Karpas-422 (cell line): Measurements from ENCODE around the gene LONP1. TPM values are rescaled to one million over a fixed set of nuclear protein-coding genes. Genes with fewer than 3 reads are reported as not detected.

Source experiments
- DNase-seq: peaks from one replicate; pipeline ENCODE4 v3.0.0-alpha.2; 2015
- H2AFZ ChIP-seq: fragments of 200-600 bp; sonication (generic); 2 replicates; pipeline ENCODE4 v1.6.1; 2014; ENCODE audit warnings: antibody characterized with exemption, low read length, mixed read lengths
- H3K27ac ChIP-seq: fragments of 200-600 bp; sonication (generic); 2 replicates; pipeline ENCODE4 v1.5.1; 2014; ENCODE audit warnings: mild to moderate bottlenecking, low read length, moderate library complexity
- H3K27me3 ChIP-seq: fragments of 200-600 bp; sonication (generic); 2 replicates; pipeline ENCODE4 v1.6.1; 2014; ENCODE audit warnings: low read length, mixed read lengths
- H3K36me3 ChIP-seq: fragments of 200-600 bp; sonication (generic); 2 replicates; pipeline ENCODE4 v1.6.1; 2014; ENCODE audit warnings: low read length, mixed read lengths; ENCODE audit not compliant: insufficient read depth
- H3K4me1 ChIP-seq: fragments of 200-600 bp; sonication (generic); 2 replicates; pipeline ENCODE4 v1.6.1; 2014; ENCODE audit warnings: mild to moderate bottlenecking, low read length, mixed read lengths
- H3K4me2 ChIP-seq: fragments of 200-600 bp; sonication (generic); 2 replicates; pipeline ENCODE4 v1.6.1; 2014; ENCODE audit warnings: low read length, low read depth, mild to moderate bottlenecking; ENCODE audit not compliant: poor library complexity, severe bottlenecking
- H3K4me3 ChIP-seq: fragments of 200-600 bp; sonication (generic); 2 replicates; pipeline ENCODE4 v1.5.1; 2014; ENCODE audit warnings: mild to moderate bottlenecking, antibody characterized with exemption, low read length, mixed read lengths
- H3K79me2 ChIP-seq: fragments of 200-600 bp; sonication (generic); 2 replicates; pipeline ENCODE4 v1.6.1; 2014; ENCODE audit warnings: mild to moderate bottlenecking, low read length, mixed read lengths
- H3K9ac ChIP-seq: fragments of 200-600 bp; sonication (generic); 2 replicates; pipeline ENCODE4 v1.6.0; 2014; ENCODE audit warnings: low read length
- H3K9me2 ChIP-seq: fragments of 200-600 bp; sonication (generic), shearing (Covaris generic); replicated peaks from 2 replicates; pipeline ENCODE4 v1.6.0; 2014; ENCODE audit warnings: mild to moderate bottlenecking, low read length, moderate library complexity; ENCODE audit not compliant: insufficient read depth
- H3K9me3 ChIP-seq: fragments of 300-700, 200-600 bp; sonication (generic); 2 replicates; pipeline ENCODE4 v1.6.1; 2014; ENCODE audit warnings: low read length, mixed read lengths
- H4K20me1 ChIP-seq: fragments of 200-600 bp; sonication (generic); 2 replicates; pipeline ENCODE4 v1.6.1; 2014; ENCODE audit warnings: mild to moderate bottlenecking, antibody characterized with exemption, low read length, low read depth; ENCODE audit not compliant: insufficient read depth
- total RNA-seq: library from RNA; depleted of rRNA; stranded (reverse); fragments of >200 nt; shearing (Covaris generic); gene quantifications from 2 replicates; pipeline ENCODE4 v1.2.3, GENCODE V29; 2014; ENCODE audit warnings: low replicate concordance; rRNA removed

LONP1 gene
- total RNA-seq, 1 experiment from 2014 or later = 65.7 TPM

- Histone ChIP-seq H3K9me2 (no peaks in the 10 kb centered on the region), H3K4me3 (no peak overlapping the region), H3K4me2 (no peak overlapping the region), H3K9me3 (no peaks in the 10 kb centered on the region), H3K4me1 (0 out of 2 replicates have a peak, but pooled peaks cover 2% of the 10 kb centered on the region), H3K27me3 (no peaks in the 10 kb centered on the region), H2AFZ (no peak overlapping the region), H3K9ac (no peak overlapping the region), H4K20me1 (peaks cover 30% of the 10 kb centered on the region), H3K27ac (no peak overlapping the region), H3K36me3 (peaks cover 70% of the 10 kb centered on the region), H3K79me2 (peaks cover 62% of the 10 kb centered on the region)
- no peak for DNase-seq
Observed at GRCh38 chr19:5648464-5648863, 71.5 kb downstream of the LONP1 start.

- Histone ChIP-seq H3K79me2 (peaks cover 74% of the 10 kb centered on the region), H4K20me1 (peaks cover 45% of the 10 kb centered on the region), H3K27me3 (no peaks in the 10 kb centered on the region), H2AFZ (no peak overlapping the region), H3K4me3 (no peak overlapping the region), H3K9ac (no peak overlapping the region), H3K4me2 (no peak overlapping the region), H3K36me3 (peaks cover 80% of the 10 kb centered on the region), H3K9me3 (no peaks in the 10 kb centered on the region), H3K9me2 (no peaks in the 10 kb centered on the region), H3K27ac (no peak overlapping the region), H3K4me1 (0 out of 2 replicates have a peak, but pooled peaks cover 2% of the 10 kb centered on the region)
- no peak for DNase-seq
Observed at GRCh38 chr19:5646703-5647102, 73.2 kb downstream of the LONP1 start.

GRCh38 chr19:5645409-5645808, 74.5 kb downstream of the LONP1 start:
- Histone ChIP-seq H3K9me2 (no peaks in the 10 kb centered on the region), H3K4me3 (no peak overlapping the region), H2AFZ (no peak overlapping the region), H3K79me2 (peaks cover 84% of the 10 kb centered on the region), H3K9me3 (no peaks in the 10 kb centered on the region), H4K20me1 (peaks cover 57% of the 10 kb centered on the region), H3K36me3 (peaks cover 79% of the 10 kb centered on the region), H3K4me1 (0 out of 2 replicates have a peak, but pooled peaks cover 2% of the 10 kb centered on the region), H3K27ac (no peak overlapping the region), H3K9ac (no peak overlapping the region), H3K27me3 (no peaks in the 10 kb centered on the region), H3K4me2 (no peak overlapping the region)
- DNase-seq = no peak

- H3K4me2 ChIP-seq = no peak overlapping the region
- 0 out of 2 replicates have a peak, but pooled peaks cover 2% of the 10 kb centered on the region for H3K4me1 ChIP-seq
- no peak overlapping the region for H3K27ac ChIP-seq
- H3K9me3 ChIP-seq = no peaks in the 10 kb centered on the region
- H3K79me2 ChIP-seq = peaks cover 94% of the 10 kb centered on the region
- H3K9ac ChIP-seq = no peak overlapping the region
- H4K20me1 ChIP-seq = peaks cover 59% of the 10 kb centered on the region
- H3K4me3 ChIP-seq = no peak overlapping the region
- no peaks in the 10 kb centered on the region for H3K27me3 ChIP-seq
- H3K9me2 ChIP-seq = no peaks in the 10 kb centered on the region
- peaks cover 72% of the 10 kb centered on the region for H3K36me3 ChIP-seq
- DNase-seq = no peak
- no peak overlapping the region for H2AFZ ChIP-seq
Observed at GRCh38 chr19:5644037-5644436, 75.9 kb downstream of the LONP1 start.

- Histone ChIP-seq H3K9ac (no peak overlapping the region), H4K20me1 (peaks cover 66% of the 10 kb centered on the region), H2AFZ (no peak overlapping the region), H3K4me1 (0 out of 2 replicates have a peak, but pooled peaks cover 2% of the 10 kb centered on the region), H3K79me2 (peaks cover 97% of the 10 kb centered on the region), H3K4me2 (no peak overlapping the region), H3K27me3 (no peaks in the 10 kb centered on the region), H3K9me3 (no peaks in the 10 kb centered on the region), H3K27ac (no peak overlapping the region), H3K36me3 (peaks cover 66% of the 10 kb centered on the region), H3K4me3 (no peak overlapping the region), H3K9me2 (no peaks in the 10 kb centered on the region)
- no peak for DNase-seq
Observed at GRCh38 chr19:5643060-5643459, 76.9 kb downstream of the LONP1 start.

- H3K4me2 ChIP-seq = no peak overlapping the region
- no peak overlapping the region for H3K9ac ChIP-seq
- H3K27me3 ChIP-seq = no peaks in the 10 kb centered on the region
- H3K27ac ChIP-seq = no peak overlapping the region
- no peak overlapping the region for H2AFZ ChIP-seq
- no peaks in the 10 kb centered on the region for H3K9me2 ChIP-seq
- peaks cover 97% of the 10 kb centered on the region for H3K79me2 ChIP-seq
- H3K9me3 ChIP-seq = no peaks in the 10 kb centered on the region
- no peak overlapping the region for H3K4me3 ChIP-seq
- DNase-seq = no peak
- peaks cover 75% of the 10 kb centered on the region for H4K20me1 ChIP-seq
- peaks cover 61% of the 10 kb centered on the region for H3K36me3 ChIP-seq
- peaks cover 11% of the 10 kb centered on the region for H3K4me1 ChIP-seq
Observed at GRCh38 chr19:5642204-5642603, 77.7 kb downstream of the LONP1 start.

Other genes starting within 250 kb of the LONP1 start
- gene TINCR, start 152.2 kb downstream of the LONP1 start, total RNA-seq = 0.04 TPM in 1 of 2 replicates, not detected in the other
- gene SAFB2, start 97.4 kb downstream of the LONP1 start, total RNA-seq = 40.3 and 52.7 TPM in 2 replicates
- gene SAFB, start 97.1 kb downstream of the LONP1 start, total RNA-seq = 53.0 and 92.9 TPM in 2 replicates
- gene MICOS13, start 39.6 kb downstream of the LONP1 start, total RNA-seq = 63.4 and 118 TPM in 2 replicates
- gene HSD11B1L, start 39.1 kb downstream of the LONP1 start, total RNA-seq = 6.9 and 9.0 TPM in 2 replicates
- 3,189 and 3,229 TPM in 2 replicates for gene RPL36, start 29.9 kb downstream of the LONP1 start, total RNA-seq
- not detected in 2 replicates for gene CATSPERD, start 491 bp upstream of the LONP1 start, total RNA-seq
- 0.29 TPM in 1 of 2 replicates, not detected in the other for gene PRR22, start 64.6 kb upstream of the LONP1 start, total RNA-seq
- gene DUS3L, start 71.0 kb upstream of the LONP1 start, total RNA-seq = 21.7 and 34.0 TPM in 2 replicates
- gene NRTN, start 84.9 kb upstream of the LONP1 start, total RNA-seq = not detected in 2 replicates
- gene FUT6, start 119.6 kb upstream of the LONP1 start, total RNA-seq = not detected in 2 replicates
- gene FUT3, start 131.3 kb upstream of the LONP1 start, total RNA-seq = not detected in 2 replicates
- not detected in 2 replicates for gene FUT5, start 150.4 kb upstream of the LONP1 start, total RNA-seq
- gene NDUFA11, start 183.6 kb upstream of the LONP1 start, total RNA-seq = 217 and 384 TPM in 2 replicates
- gene VMAC, start 184.7 kb upstream of the LONP1 start, total RNA-seq = 8.9 and 19.8 TPM in 2 replicates
- 3.8 and 17.8 TPM in 2 replicates for gene CAPS, start 194.1 kb upstream of the LONP1 start, total RNA-seq